Suprapubic skin (tissue), 4 donors: ENCODE data around the gene GLT8D2. TPM values are rescaled to one million over a fixed set of nuclear protein-coding genes. Genes with fewer than 3 reads are reported as not detected.

Experiments
- DNase-seq, 2 donors: peaks; one replicate each; pipeline ENCODE4 v3.0.0-alpha.2; 2019; ENCODE audit warnings: low spot score in 2 of 2
- H3K27ac ChIP-seq: fragments of 200-600 bp; sonication (generic); one replicate; pipeline ENCODE4 v1.5.1; 2019
- H3K27me3 ChIP-seq: fragments of 200-600 bp; sonication (generic); one replicate; pipeline ENCODE4 v1.5.1; 2019
- H3K36me3 ChIP-seq: fragments of 200-600 bp; sonication (generic); one replicate; pipeline ENCODE4 v1.5.1; 2019
- H3K4me1 ChIP-seq: fragments of 200-600 bp; sonication (generic); one replicate; pipeline ENCODE4 v1.5.1; 2019
- H3K4me3 ChIP-seq: fragments of 200-600 bp; sonication (generic); one replicate; pipeline ENCODE4 v1.5.1; 2019; ENCODE audit warnings: mild to moderate bottlenecking
- H3K9me3 ChIP-seq: fragments of 200-600 bp; sonication (generic); one replicate; pipeline ENCODE4 v1.5.1; 2019
- EP300 ChIP-seq: sonication (generic); formaldehyde crosslinking; IDR thresholded peaks from one replicate; pipeline ENCODE4 v1.6.1; 2017; ENCODE audit warnings: antibody characterized with exemption
- POLR2A ChIP-seq, 2 donors: fragments of 450-650 bp; IDR thresholded peaks; one replicate each; pipeline ENCODE4 v1.6.1; 2017; ENCODE audit warnings: antibody characterized with exemption in 2 of 2, mild to moderate bottlenecking in 2 of 2, moderate library complexity in 2 of 2
- POLR2AphosphoS5 ChIP-seq, 3 donors: sonication (generic); formaldehyde crosslinking; IDR thresholded peaks; one replicate each; pipeline ENCODE4 v1.6.1; 2017; ENCODE audit warnings: antibody characterized with exemption in 3 of 3
- WGBS: methylation state at CpG from one replicate; pipeline ENCODE4 v1.1.5; 2018; 5-methylcytosine and 5-hydroxymethylcytosine counted together
- total RNA-seq, 4 donors: library from RNA; depleted of rRNA; stranded (reverse); fragments of >200 nt; gene quantifications; one replicate each; pipeline ENCODE4 v1.1.0, GENCODE V29; 2016
- TF ChIP-seq, protein P1 (sequence below), 2 donors: fragments of 200-600 bp in 1 of 2; fragments of 450-650 bp in 1 of 2; sonication (generic) in 1 of 2; IDR thresholded peaks; one replicate each; pipeline ENCODE4 v1.5.1; 2016 to 2019; ENCODE audit warnings: antibody characterized with exemption in 2 of 2, mild to moderate bottlenecking in 1 of 2, moderate library complexity in 1 of 2

The GLT8D2 gene
- total RNA-seq, 4 donors from 2014 or later: 1.1 to 4.5 (median 2.0) TPM

DNA sequence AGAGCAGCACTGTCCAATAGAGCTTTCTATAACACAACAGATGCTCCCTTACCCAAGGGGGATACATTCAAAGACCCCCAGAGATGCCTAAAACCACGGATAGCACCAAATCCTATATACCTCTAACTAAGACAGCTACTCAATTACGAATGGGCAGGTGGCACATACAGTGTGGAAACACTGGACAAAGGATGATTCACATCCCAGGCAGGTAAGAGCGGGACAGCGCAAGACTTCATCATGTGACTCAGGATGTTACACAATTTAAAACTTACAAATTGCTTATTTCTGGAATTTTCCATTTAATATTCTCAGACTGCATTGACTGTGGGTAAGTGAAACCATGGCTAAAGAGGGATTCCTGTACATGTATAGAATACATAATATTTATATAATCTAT is 8.8 kb upstream of the GLT8D2 start:
- H3K4me3 ChIP-seq: no peak overlapping the region
- WGBS: 76% methylated on average over 4 of the region's 4 CpGs
- peaks cover 10% of the 10 kb centered on the region for H3K4me1 ChIP-seq
- no peak for TF ChIP-seq EP300
- TF ChIP-seq, protein P1, sequence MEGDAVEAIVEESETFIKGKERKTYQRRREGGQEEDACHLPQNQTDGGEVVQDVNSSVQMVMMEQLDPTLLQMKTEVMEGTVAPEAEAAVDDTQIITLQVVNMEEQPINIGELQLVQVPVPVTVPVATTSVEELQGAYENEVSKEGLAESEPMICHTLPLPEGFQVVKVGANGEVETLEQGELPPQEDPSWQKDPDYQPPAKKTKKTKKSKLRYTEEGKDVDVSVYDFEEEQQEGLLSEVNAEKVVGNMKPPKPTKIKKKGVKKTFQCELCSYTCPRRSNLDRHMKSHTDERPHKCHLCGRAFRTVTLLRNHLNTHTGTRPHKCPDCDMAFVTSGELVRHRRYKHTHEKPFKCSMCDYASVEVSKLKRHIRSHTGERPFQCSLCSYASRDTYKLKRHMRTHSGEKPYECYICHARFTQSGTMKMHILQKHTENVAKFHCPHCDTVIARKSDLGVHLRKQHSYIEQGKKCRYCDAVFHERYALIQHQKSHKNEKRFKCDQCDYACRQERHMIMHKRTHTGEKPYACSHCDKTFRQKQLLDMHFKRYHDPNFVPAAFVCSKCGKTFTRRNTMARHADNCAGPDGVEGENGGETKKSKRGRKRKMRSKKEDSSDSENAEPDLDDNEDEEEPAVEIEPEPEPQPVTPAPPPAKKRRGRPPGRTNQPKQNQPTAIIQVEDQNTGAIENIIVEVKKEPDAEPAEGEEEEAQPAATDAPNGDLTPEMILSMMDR (IDR thresholded peaks at IDR 0.05): no peak
- no peak for TF ChIP-seq POLR2A (IDR thresholded peaks at IDR 0.05)
- TF ChIP-seq POLR2AphosphoS5 (IDR thresholded peaks at IDR 0.05): no peak
- H3K27me3 ChIP-seq: no peaks in the 10 kb centered on the region
- no peaks in the 10 kb centered on the region for H3K36me3 ChIP-seq
- H3K27ac ChIP-seq: no peak overlapping the region
- no peaks in the 10 kb centered on the region for H3K9me3 ChIP-seq
- no peak for DNase-seq

DNA sequence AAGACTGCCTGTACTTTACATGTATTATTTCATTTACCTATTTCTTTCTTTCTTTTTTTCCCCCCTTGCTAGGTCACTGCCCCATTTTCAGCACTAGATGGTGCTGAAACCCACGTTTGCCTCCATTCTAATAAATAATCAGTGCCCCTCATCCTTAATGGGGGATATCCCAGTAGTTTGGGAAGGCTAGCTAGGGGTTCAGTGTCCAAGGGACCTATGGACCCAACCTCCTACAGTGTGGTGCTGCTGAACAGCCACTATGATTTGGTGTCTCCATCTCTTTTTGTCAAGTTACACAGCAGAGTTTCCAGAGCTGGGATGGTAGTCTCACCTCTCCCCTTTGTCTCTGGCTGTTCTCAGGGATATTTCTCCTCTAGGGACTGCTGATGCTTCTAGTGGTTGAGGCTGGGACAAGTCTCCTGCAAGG is 7.8 kb upstream of the GLT8D2 start:
- H3K36me3 ChIP-seq: no peaks in the 10 kb centered on the region
- no peak for TF ChIP-seq POLR2AphosphoS5 (IDR thresholded peaks at IDR 0.05)
- TF ChIP-seq, protein P1 (IDR thresholded peaks at IDR 0.05): peak; percentile 29 to 33
- 4% methylated on average over 1 of the region's 1 CpG for WGBS
- peaks cover 4% of the 10 kb centered on the region for H3K27me3 ChIP-seq
- H3K27ac ChIP-seq: no peak overlapping the region
- no peaks in the 10 kb centered on the region for H3K9me3 ChIP-seq
- no peak for DNase-seq
- peaks cover 3% of the 10 kb centered on the region for H3K4me1 ChIP-seq
- H3K4me3 ChIP-seq: no peak overlapping the region

DNA sequence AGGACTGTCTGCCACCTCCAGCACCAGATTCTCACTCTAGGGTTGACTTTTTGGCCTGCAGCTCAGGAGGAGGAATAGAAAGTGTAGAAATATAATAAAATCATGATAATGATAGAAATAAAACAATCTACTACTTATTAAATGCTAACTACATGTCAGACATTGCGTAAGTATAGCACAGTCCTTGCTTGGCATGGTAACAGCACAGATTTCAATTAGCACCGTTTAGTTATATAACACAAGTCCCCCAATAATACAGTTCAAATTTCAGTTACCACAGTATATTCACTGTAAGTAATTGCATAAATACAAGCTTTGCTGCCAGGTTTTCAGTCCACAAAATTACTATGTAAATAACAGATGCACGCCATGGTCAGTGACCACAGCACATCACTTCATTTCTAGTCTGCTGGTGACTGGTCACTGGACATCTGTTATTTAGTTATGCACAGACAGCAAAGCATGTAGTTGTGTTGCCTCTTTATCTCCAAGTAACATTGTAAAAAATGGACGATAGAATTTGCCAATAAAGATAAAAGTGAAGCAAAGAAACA is 6.5 kb upstream of the GLT8D2 start:
- Histone ChIP-seq H3K27ac (no peak overlapping the region), H3K4me3 (no peak overlapping the region), H3K27me3 (peaks cover 10% of the 10 kb centered on the region), H3K9me3 (no peaks in the 10 kb centered on the region), H3K4me1 (peaks cover 3% of the 10 kb centered on the region), H3K36me3 (no peaks in the 10 kb centered on the region)
- TF ChIP-seq POLR2AphosphoS5 (IDR thresholded peaks at IDR 0.05) (no peak), POLR2A (IDR thresholded peaks at IDR 0.05) (no peak), EP300 (no peak)
- TF ChIP-seq, protein P1 (IDR thresholded peaks at IDR 0.05): no peak
- no peak for DNase-seq
- WGBS: 75% methylated on average over 4 of the region's 4 CpGs

DNA sequence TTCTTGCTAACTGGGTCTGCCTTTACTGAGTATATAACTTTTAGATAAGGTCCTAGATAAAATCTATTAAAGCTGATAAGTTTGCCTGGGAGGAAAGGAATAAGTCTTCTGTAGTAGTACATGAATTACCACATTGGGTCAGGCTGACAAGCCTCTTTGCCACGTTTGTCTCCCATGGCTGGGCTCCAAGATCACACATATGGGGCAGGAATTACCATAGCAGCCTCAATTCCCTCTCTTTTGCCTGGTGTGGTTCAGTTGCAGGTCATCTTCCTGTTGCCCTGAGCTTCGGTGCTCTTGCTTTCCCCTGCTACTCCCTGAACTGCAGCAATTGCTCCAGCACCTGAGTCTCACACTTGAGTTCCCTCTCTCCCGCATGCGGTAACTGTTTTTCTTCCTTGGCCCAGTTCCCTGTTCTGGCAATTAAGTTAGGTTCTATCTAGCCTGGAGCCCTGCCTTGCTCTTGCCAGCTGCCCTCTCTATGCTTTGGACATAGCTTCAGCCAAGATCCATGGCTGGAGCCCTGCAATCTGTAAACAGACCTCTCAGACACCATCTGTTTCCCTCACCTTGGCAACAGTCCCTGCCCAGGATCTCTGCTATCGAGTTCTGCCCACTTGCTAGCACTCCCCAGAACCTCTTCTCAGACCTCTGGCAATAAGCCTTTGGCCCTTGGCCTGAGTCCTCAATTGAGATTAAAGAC is 5.8 kb upstream of the GLT8D2 start:
- H3K4me1 ChIP-seq: peaks cover 3% of the 10 kb centered on the region
- H3K4me3 ChIP-seq: no peak overlapping the region
- TF ChIP-seq, protein P1 (IDR thresholded peaks at IDR 0.05): no peak
- TF ChIP-seq EP300: no peak
- no peak for TF ChIP-seq POLR2AphosphoS5 (IDR thresholded peaks at IDR 0.05)
- TF ChIP-seq POLR2A (IDR thresholded peaks at IDR 0.05): no peak
- no peaks in the 10 kb centered on the region for H3K36me3 ChIP-seq
- WGBS: 23% methylated on average over 5 of the region's 5 CpGs
- DNase-seq: no peak
- no peaks in the 10 kb centered on the region for H3K9me3 ChIP-seq
- peaks cover 12% of the 10 kb centered on the region for H3K27me3 ChIP-seq
- H3K27ac ChIP-seq: no peak overlapping the region

DNA sequence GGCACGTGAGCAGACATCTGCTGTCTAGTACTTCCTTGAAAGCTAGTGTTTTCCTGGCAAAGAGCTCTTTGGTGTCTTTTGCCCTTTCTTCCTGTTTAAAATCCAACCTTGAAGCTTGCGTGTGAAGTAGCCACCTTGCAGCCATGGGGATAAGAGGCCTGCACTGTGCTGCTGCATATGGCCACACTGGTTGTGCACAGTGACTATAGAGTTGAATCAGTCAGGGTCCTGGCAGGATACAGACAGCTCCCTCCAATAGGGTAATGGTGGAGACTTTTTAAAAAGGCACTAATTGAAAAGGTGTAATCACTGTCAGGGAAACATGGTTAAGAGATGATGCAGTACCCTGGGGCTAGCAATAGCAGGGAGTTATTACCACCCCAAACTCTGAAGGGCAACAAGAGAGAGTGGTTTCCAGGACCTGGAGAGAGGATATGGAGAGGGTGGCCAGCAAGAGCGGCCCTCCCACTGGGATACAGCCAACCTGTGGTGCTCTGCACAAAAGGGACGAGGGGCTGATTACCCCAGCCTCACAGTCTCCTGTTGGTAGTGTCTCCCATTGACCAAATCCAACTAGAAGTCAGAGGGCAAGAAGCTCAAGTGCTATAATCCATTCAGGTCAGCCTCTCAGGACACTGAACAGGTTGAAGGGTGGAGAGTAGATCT is 4.8 kb upstream of the GLT8D2 start:
- Histone ChIP-seq H3K27ac (no peak overlapping the region), H3K4me3 (no peak overlapping the region), H3K9me3 (no peaks in the 10 kb centered on the region), H3K36me3 (no peaks in the 10 kb centered on the region), H3K27me3 (peaks cover 19% of the 10 kb centered on the region), H3K4me1 (peaks cover 12% of the 10 kb centered on the region)
- TF ChIP-seq, protein P1 (IDR thresholded peaks at IDR 0.05): no peak
- TF ChIP-seq POLR2AphosphoS5 (IDR thresholded peaks at IDR 0.05) (no peak), EP300 (no peak), POLR2A (IDR thresholded peaks at IDR 0.05) (no peak)
- WGBS: 74% methylated on average over 4 of the region's 4 CpGs
- DNase-seq: no peak
